Adrenal gland (tissue), 12 donors: ENCODE results near the gene AGXT. TPM values are rescaled to one million over a fixed set of nuclear protein-coding genes. Genes with fewer than 3 reads are reported as not detected.

ENCODE experiments used
- DNase-seq, 7 donors: peaks; one replicate each; pipeline ENCODE4 v3.0.0-alpha.2; 2019 to 2020
- H3K27ac ChIP-seq, 5 donors: fragments of 200-600 bp; sonication (generic) in 4 of 5; 1 replicate in 3 of 5; 2 replicates in 2 of 5; pipeline versions ENCODE4 v1.5.1 to v1.8.0; 2016 to 2020; ENCODE audit warnings: mild to moderate bottlenecking in 1 of 5
- H3K27me3 ChIP-seq: fragments of 200-600 bp; 2 replicates; pipeline ENCODE4 v1.8.0; 2021
- H3K36me3 ChIP-seq, 2 donors: fragments of 200-600 bp; replicated peaks in 1 of 2; 1 replicate in 1 of 2; 2 replicates in 1 of 2; pipeline versions ENCODE4 v1.5.1 to v1.8.0; 2018 to 2022
- H3K4me1 ChIP-seq, 2 donors: fragments of 200-600 bp; replicated peaks in 1 of 2; 1 replicate in 1 of 2; 2 replicates in 1 of 2; pipeline versions ENCODE4 v1.5.1 to v1.8.0; 2018 to 2021
- H3K4me3 ChIP-seq, 4 donors: fragments of 200-600 bp; sonication (generic) in 3 of 4; one replicate each; pipeline ENCODE4 v1.5.1; 2016 to 2018
- H3K9me3 ChIP-seq, 3 donors: fragments of 200-600 bp; sonication (generic) in 1 of 3; replicated peaks in 1 of 3; 1 replicate in 2 of 3; 2 replicates in 1 of 3; pipeline versions ENCODE4 v1.5.1 to v1.8.0; 2016 to 2021
- CTCF ChIP-seq, 6 experiments: fragments of 450-650 bp in 4 of 6; fragments of 200-600 bp in 2 of 6; sonication (generic) in 1 of 6; IDR thresholded peaks; 1 replicate in 5 of 6; 2 replicates in 1 of 6; pipeline versions ENCODE4 v1.5.1 to v1.8.0; 2016 to 2021; ENCODE audit warnings: antibody characterized with exemption in 6 of 6, mild to moderate bottlenecking in 2 of 6, moderate library complexity in 1 of 6
- POLR2A ChIP-seq, 2 donors: fragments of 450-650 bp; IDR thresholded peaks; one replicate each; pipeline ENCODE4 v1.6.1; 2017; ENCODE audit warnings: antibody characterized with exemption in 2 of 2, mild to moderate bottlenecking in 2 of 2, moderate library complexity in 1 of 2
- whole genome bisulfite sequencing, 4 donors: extraction: QIAGEN DNeasy Blood & Tissue Kit in 2 of 4; methylation state at CpG; one replicate each; pipeline versions ENCODE4 v1.1.5 to v1.1.7; 2013 to 2017; 5-methylcytosine and 5-hydroxymethylcytosine counted together
- intact Hi-C, 2 donors: fragments of 100-400 bp; cut with DNase I; formaldehyde crosslinking; loops; one replicate each; pipeline versions ENCODE4 v1.14.1 to v1.15.0; 2022 to 2023
- polyA plus RNA-seq, 3 donors: library from polyadenylated mRNA; stranded (reverse); fragments of 200-250 nt in 2 of 3; fragments of 350-450 nt in 1 of 3; fragmentation: Illumina TruSeq in 1 of 3; extraction: RNeasy Lipid Tissue Mini Kit (QIAGEN cat#74804) in 1 of 3; gene quantifications; one replicate each; pipeline ENCODE4 v1.2.3, GENCODE V29; 2013 to 2014
- total RNA-seq, 9 donors: library from RNA; depleted of rRNA in 4 of 9; stranded (reverse); fragments of >200 nt in 4 of 9; fragments of 120-200 nt in 1 of 9; fragmentation: NEBNext Ultra II Directional in 1 of 9; extraction: Animal tissue kit (Norgen Biotek cat#: 25700) in 1 of 9; gene quantifications; one replicate each; pipeline versions ENCODE4 v1.1.0 to v1.2.4, GENCODE V29; 2013 to 2023
- donor health status: healthy with polysubstance abuse.
- donor health status: Bipolar disorder and iron deficiency.
- donor health status: DM: yes; HTN: yes; CAD: no.
- donor health status: DM: no; HTN: no; CAD: no.
- donor health status: DM: no; HTN: no; CAD: no.
- donor health status: DM: yes; HTN: yes; CAD: no.

The AGXT gene
- total and polyA plus RNA-seq, 12 donors = 0.14 to 1.2 (median 0.47) TPM; not detected in 3

GRCh38 chr2:240833724-240834285, 34.8 kb upstream of the AGXT start:
- intact Hi-C loops = loop anchor here in 1 of 2 donors (10.0 kb wide), 1 partner anchor 319 kb away; no protein-coding TSS in a partner anchor
- no peaks in the 10 kb centered on the region for H3K36me3 ChIP-seq
- peak in 3 of 7 donors; percentile 8 to 80 (median 16) for DNase-seq
- no peaks in the 10 kb centered on the region for H3K9me3 ChIP-seq
- TF ChIP-seq POLR2A (IDR thresholded peaks at IDR 0.05) (no peak), CTCF (IDR thresholded peaks at IDR 0.05) (no peak)
- peaks cover 0 to 9% of the 10 kb centered on the region in 2 donors for H3K4me1 ChIP-seq
- no peak overlapping the region for H3K27ac ChIP-seq
- H3K27me3 ChIP-seq = peaks cover 6% of the 10 kb centered on the region
- WGBS, 4 donors = 63 to 88% (median 78%) methylated on average over 4 to 8 of the region's 8 CpGs
- H3K4me3 ChIP-seq = no peak overlapping the region

- Histone ChIP-seq H3K27me3 (peaks cover 4% of the 10 kb centered on the region), H3K27ac (no peak overlapping the region), H3K4me1 (peaks cover 0 to 9% of the 10 kb centered on the region in 2 donors), H3K4me3 (no peak overlapping the region), H3K36me3 (no peaks in the 10 kb centered on the region), H3K9me3 (no peaks in the 10 kb centered on the region)
- TF ChIP-seq POLR2A (IDR thresholded peaks at IDR 0.05) (no peak), CTCF (IDR thresholded peaks at IDR 0.05) (no peak)
- DNase-seq = no peak
- 82 to 95% (median 91%) methylated on average over 6 of the region's 6 CpGs for WGBS, 4 donors
- intact Hi-C loops = loop anchor here in 1 of 2 donors (10.0 kb wide), 1 partner anchor 320 kb away; no protein-coding TSS in a partner anchor
Observed at GRCh38 chr2:240834377-240834975, 34.1 kb upstream of the AGXT start.

- DNase-seq = no peak
- no peak overlapping the region for H3K4me3 ChIP-seq
- H3K9me3 ChIP-seq = no peaks in the 10 kb centered on the region
- no peaks in the 10 kb centered on the region for H3K36me3 ChIP-seq
- peaks cover 0 to 9% of the 10 kb centered on the region in 2 donors for H3K4me1 ChIP-seq
- no peak overlapping the region for H3K27ac ChIP-seq
- 80 to 86% (median 83%) methylated on average over 9 of the region's 9 CpGs for WGBS, 4 donors
- TF ChIP-seq POLR2A (IDR thresholded peaks at IDR 0.05) = no peak
- no peak for TF ChIP-seq CTCF (IDR thresholded peaks at IDR 0.05)
- intact Hi-C loops = loop anchor here in 1 of 2 donors (10.0 kb wide), 1 partner anchor 321 kb away; no protein-coding TSS in a partner anchor
- peaks cover 1% of the 10 kb centered on the region for H3K27me3 ChIP-seq
Observed at GRCh38 chr2:240835528-240835927, 33.1 kb upstream of the AGXT start.

- H3K27ac ChIP-seq = no peak overlapping the region
- intact Hi-C loops = loop anchor here in 1 of 2 donors (10.0 kb wide), 1 partner anchor 322 kb away; no protein-coding TSS in a partner anchor
- TF ChIP-seq CTCF (IDR thresholded peaks at IDR 0.05) = no peak
- TF ChIP-seq POLR2A (IDR thresholded peaks at IDR 0.05) = no peak
Observed at GRCh38 chr2:240836781-240837467, 31.7 kb upstream of the AGXT start.

More at GRCh38 chr2:240836781-240837467, 31.7 kb upstream of the AGXT start:
- 50 to 74% (median 60%) methylated on average over 1 to 17 of the region's 17 CpGs for WGBS, 4 donors
- H3K4me1 ChIP-seq = peaks cover 0 to 2% of the 10 kb centered on the region in 2 donors
- H3K36me3 ChIP-seq = no peaks in the 10 kb centered on the region
- H3K27me3 ChIP-seq = peaks cover 4% of the 10 kb centered on the region
- no peak overlapping the region for H3K4me3 ChIP-seq
- no peaks in the 10 kb centered on the region for H3K9me3 ChIP-seq
- DNase-seq = peak in 4 of 7 donors; percentile 51 to 80 (median 58)
